ENCODE measurements around the gene IL23R. TPM values are rescaled to one million over a fixed set of nuclear protein-coding genes. Genes with fewer than 3 reads are reported as not detected.

Gene IL23R
- total RNA-seq, 1 donor from 2014 or later, result 0.14 TPM

DNA sequence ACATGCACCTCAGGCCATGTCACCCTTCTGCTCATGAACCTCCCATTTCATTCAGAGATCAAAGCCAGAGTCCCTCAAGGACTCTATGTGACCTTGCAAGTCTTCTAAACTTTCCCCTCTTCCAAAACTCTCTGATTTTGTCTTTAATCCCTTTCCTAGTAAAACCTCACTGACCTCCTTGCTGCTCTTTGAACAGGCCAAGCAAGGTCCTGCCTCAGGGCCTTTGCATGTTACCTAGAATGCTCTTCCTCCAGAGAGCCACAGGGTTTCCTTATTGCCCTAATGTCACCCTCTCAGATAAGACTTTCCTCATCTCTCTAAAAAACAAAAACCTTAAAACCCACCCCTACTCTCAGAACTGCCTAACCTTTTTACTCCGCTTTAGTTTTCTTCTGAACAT is 26.6 kb downstream of the IL23R start:
- Mint-ChIP-seq H3K27me3 (no peaks in the 10 kb centered on the region), H3K9me3 (no peaks in the 10 kb centered on the region), H3K36me3 (no peaks in the 10 kb centered on the region), H3K4me3 (no peak overlapping the region), H3K27ac (no peak overlapping the region), H3K4me1 (ENCODE audit: unreplicated experiment) (no peaks in the 10 kb centered on the region)
- TF ChIP-seq, protein P1, sequence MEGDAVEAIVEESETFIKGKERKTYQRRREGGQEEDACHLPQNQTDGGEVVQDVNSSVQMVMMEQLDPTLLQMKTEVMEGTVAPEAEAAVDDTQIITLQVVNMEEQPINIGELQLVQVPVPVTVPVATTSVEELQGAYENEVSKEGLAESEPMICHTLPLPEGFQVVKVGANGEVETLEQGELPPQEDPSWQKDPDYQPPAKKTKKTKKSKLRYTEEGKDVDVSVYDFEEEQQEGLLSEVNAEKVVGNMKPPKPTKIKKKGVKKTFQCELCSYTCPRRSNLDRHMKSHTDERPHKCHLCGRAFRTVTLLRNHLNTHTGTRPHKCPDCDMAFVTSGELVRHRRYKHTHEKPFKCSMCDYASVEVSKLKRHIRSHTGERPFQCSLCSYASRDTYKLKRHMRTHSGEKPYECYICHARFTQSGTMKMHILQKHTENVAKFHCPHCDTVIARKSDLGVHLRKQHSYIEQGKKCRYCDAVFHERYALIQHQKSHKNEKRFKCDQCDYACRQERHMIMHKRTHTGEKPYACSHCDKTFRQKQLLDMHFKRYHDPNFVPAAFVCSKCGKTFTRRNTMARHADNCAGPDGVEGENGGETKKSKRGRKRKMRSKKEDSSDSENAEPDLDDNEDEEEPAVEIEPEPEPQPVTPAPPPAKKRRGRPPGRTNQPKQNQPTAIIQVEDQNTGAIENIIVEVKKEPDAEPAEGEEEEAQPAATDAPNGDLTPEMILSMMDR (conservative IDR thresholded peaks at IDR 0.05), result no peak
- no peak for DNase-seq (ENCODE audit: extremely low spot score, unreplicated experiment)

DNA sequence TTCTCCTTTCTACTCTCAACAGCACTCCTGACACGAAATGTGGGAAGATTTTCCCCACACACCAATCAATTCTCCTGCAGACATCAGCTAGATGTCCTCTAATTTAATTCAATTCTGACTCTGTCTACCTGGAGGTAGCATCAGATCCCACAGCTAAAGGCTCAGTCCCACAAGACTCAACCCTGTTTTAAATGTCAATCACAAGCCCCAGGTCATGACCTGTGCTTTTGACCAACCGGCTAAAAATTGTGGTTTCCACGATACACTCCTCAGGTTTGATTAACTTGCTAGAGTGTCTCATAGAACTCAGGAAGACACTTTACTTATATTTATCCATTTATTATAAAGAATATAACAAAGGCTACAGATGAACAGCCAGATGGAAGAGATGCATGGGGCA is 27.4 kb downstream of the IL23R start:
- Mint-ChIP-seq H3K36me3 (no peaks in the 10 kb centered on the region), H3K4me1 (ENCODE audit: unreplicated experiment) (no peaks in the 10 kb centered on the region), H3K9me3 (no peaks in the 10 kb centered on the region), H3K27me3 (no peaks in the 10 kb centered on the region), H3K4me3 (no peak overlapping the region), H3K27ac (no peak overlapping the region)
- no peak for DNase-seq (ENCODE audit: extremely low spot score, unreplicated experiment)
- TF ChIP-seq, protein P1 (conservative IDR thresholded peaks at IDR 0.05), result no peak

DNA sequence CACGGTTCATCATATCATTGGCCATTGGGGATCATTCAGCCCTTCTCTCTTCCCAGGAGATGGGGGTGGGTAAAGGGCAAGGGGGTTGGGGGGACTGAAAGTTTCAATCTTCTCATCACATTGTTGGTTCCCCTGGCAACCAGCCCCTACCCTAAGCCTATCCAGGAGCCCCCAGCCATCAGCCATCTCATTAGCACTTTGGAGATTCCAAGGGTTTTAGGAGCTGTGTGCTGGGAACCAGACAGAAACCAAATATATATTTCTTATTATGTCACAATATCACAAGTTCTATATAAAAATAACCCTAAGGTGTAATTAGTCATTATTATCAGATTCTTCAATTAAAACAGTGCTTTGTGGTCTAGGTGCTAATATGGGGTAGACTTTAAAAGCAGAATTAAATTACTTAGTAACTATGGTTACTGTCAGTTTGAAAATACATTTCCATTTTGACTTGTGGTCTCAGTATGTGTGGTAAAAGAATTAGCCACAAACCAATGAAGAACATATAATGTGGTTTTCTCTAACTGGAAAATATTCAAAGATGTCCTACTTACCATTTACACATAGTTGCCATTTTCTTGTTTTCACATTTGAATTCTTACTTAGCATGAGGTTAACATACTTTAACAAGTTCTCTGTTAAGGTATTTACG is 28.1 kb downstream of the IL23R start:
- TF ChIP-seq, protein P1 (conservative IDR thresholded peaks at IDR 0.05), result no peak
- Mint-ChIP-seq H3K27me3 (no peaks in the 10 kb centered on the region), H3K36me3 (no peaks in the 10 kb centered on the region), H3K27ac (no peak overlapping the region), H3K4me3 (no peak overlapping the region), H3K4me1 (ENCODE audit: unreplicated experiment) (no peaks in the 10 kb centered on the region), H3K9me3 (no peaks in the 10 kb centered on the region)
- no peak for DNase-seq (ENCODE audit: extremely low spot score, unreplicated experiment)

DNA sequence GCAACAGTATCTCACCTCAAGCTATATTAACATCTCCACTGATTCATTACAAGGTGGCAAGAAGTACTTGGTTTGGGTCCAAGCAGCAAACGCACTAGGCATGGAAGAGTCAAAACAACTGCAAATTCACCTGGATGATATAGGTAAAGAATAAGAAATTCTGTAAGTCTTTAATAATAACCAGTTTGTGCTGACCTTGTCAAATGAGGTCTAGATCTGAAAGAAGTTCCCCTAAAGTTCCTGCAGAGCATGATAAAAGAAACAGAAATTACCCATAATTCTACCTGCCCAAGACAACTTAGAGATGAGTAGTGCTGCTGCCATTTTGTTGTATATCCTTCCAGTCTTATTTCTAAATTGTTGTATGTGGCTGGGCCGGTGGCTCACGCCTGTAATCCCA is 34.5 kb downstream of the IL23R start:
- H3K4me3 Mint-ChIP-seq, result no peak overlapping the region
- H3K9me3 Mint-ChIP-seq, result no peaks in the 10 kb centered on the region
- no peak for DNase-seq (ENCODE audit: extremely low spot score, unreplicated experiment)
- H3K27ac Mint-ChIP-seq, result no peak overlapping the region
- H3K4me1 Mint-ChIP-seq (ENCODE audit: unreplicated experiment), result no peaks in the 10 kb centered on the region
- no peaks in the 10 kb centered on the region for H3K36me3 Mint-ChIP-seq
- no peaks in the 10 kb centered on the region for H3K27me3 Mint-ChIP-seq
- TF ChIP-seq, protein P1 (conservative IDR thresholded peaks at IDR 0.05), result no peak

DNA sequence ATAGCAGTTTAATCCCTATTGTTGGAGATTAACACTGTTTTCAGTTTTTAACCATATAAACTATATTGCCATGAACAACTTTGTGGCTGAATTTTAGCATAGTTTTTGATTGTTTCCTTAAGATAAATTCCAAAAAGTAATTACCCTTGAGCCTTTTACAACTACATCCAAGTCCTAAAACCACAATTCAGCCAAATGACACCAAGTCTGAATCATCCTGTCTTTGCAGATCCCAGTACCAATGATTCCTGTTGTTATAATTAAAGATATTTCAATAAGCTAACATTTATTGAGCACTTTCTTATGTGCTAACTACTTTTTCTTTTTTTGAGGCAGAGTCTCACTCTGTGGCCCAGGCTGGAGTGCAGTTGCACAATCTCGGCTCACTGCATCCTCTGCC is 35.6 kb downstream of the IL23R start:
- no peak overlapping the region for H3K4me3 Mint-ChIP-seq
- DNase-seq (ENCODE audit: extremely low spot score, unreplicated experiment), result no peak
- TF ChIP-seq, protein P1 (conservative IDR thresholded peaks at IDR 0.05), result no peak
- no peaks in the 10 kb centered on the region for H3K36me3 Mint-ChIP-seq
- H3K27ac Mint-ChIP-seq, result no peak overlapping the region
- no peaks in the 10 kb centered on the region for H3K4me1 Mint-ChIP-seq (ENCODE audit: unreplicated experiment)
- no peaks in the 10 kb centered on the region for H3K9me3 Mint-ChIP-seq
- H3K27me3 Mint-ChIP-seq, result peaks cover 4% of the 10 kb centered on the region
